RWPE1 (cell line): ENCODE results near the gene LRRIQ3.

ENCODE experiments used
- CTCF ChIA-PET: fragments of 350-600 bp; sonication (Branson Sonifier 250); formaldehyde crosslinking; extraction: SDS; loops from one replicate; lab custom pipeline; 2021; lab: Yijun Ruan, JAX
- POLR2A ChIA-PET: fragments of 400-600 bp; formaldehyde crosslinking; extraction: SDS; loops from one replicate; lab custom pipeline; 2020; ENCODE audit warnings: antibody characterized with exemption; ENCODE audit not compliant: low non-redundant PET; lab: Yijun Ruan, JAX
- DNase-seq: peaks from one replicate; pipeline ENCODE4 v3.0.0; 2012; ENCODE audit warnings: low spot score
- H3K27ac ChIP-seq: fragments of 450-650 bp; 2 replicates; pipeline ENCODE4 v1.5.1; 2017
- CTCF ChIP-seq: fragments of 450-650 bp; conservative IDR thresholded peaks from 2 replicates; pipeline ENCODE4 v1.5.1; 2017; ENCODE audit warnings: low read depth, mild to moderate bottlenecking

The LRRIQ3 gene

GRCh38 chr1:74197657-74198552 lies at the start of gene LRRIQ3, which contains the start of gene FPGT:
TSS of gene LRRIQ3 (minus strand) at chr1:74198176. CDS start at chr1:74183684, 14,492 bp downstream.
TSS of gene FPGT (plus strand) at chr1:74198242. CDS start at chr1:74198279, 37 bp downstream.
- ChIA-PET CTCF (interaction anchor here (0.6 to 0.7 kb wide), 2 partner anchors 14 to 1050 kb away, joined by 3 read pairs; no protein-coding TSS in a partner anchor), POLR2A (no interaction called here)
- DNase-seq, result peak; percentile 95
- TF ChIP-seq CTCF, result no peak
- peak within 1 kb of the TSS; percentile 78 for H3K27ac ChIP-seq

DNA sequence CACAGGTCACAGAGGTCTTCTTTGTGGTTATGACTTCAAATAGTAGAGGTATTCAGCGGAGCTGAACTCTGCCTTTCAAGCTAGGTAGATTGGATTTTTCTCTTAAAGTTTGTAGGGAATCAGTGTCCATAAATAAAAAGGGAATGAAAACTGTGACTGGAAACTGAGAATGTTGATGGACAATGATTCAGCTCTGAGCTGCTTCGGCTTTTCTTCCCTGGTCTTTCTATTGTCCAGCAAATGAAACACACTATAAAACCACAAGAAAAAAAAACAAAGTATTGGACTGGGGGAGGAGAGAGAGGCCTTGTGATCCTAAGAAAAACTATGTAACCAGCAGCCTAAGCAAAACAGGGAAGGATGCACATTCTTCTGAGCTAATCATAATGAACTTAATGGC lies 48.3 kb upstream of the LRRIQ3 start:
- POLR2A ChIA-PET, result no interaction called here
- DNase-seq, result no peak
- TF ChIP-seq CTCF, result no peak
- no peak overlapping the region for H3K27ac ChIP-seq
- CTCF ChIA-PET, result no interaction called here

GRCh38 chr1:74245168-74245772 lies 47.3 kb upstream of the LRRIQ3 start:
- DNase-seq, result no peak
- ChIA-PET CTCF (no interaction called here), POLR2A (no interaction called here)
- no peak for TF ChIP-seq CTCF
- H3K27ac ChIP-seq, result no peak overlapping the region

DNA sequence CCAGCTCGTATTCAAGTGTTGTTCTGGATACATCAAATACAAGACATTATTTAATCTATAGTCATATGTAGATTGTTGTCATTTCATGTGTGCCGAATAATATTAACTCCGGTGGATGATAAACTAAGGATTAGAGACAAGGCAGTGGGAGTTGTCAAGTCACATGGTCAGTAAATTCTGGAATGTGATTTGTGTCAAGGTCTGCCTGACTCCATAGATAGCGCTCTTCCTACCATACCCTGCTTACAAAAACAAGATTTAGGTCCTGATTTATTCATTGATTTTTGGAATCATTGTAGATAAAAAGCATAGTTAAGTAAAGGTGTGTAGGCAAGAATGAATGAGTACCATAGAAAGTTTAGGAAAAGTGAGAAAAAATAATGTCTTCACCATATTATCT lies 39.8 kb upstream of the LRRIQ3 start:
- POLR2A ChIA-PET, result no interaction called here
- no peak overlapping the region for H3K27ac ChIP-seq
- DNase-seq, result no peak
- CTCF ChIA-PET, result interaction anchor here (0.6 kb wide), 1 partner anchor 361 kb away, joined by 5 read pairs; no protein-coding TSS in a partner anchor
- no peak for TF ChIP-seq CTCF

DNA sequence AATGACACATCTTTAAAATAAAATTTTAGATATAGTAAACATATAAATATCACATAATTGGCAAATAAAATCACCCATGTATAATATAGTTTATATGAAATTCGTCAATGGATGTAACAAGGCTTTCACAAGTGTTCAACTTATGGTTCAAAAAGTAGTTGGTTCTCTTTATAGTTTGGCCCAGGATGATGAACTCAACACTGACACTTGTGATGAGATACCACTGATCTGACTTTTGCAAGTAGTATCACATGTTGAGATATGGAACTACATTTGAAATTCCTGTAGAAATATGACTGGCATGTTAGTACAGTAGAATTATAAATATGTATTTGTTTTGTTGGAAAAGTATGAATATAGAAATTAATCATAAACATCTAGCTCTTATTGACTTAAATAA lies 39.1 kb upstream of the LRRIQ3 start:
- DNase-seq, result no peak
- TF ChIP-seq CTCF, result no peak
- no peak overlapping the region for H3K27ac ChIP-seq
- CTCF ChIA-PET, result no interaction called here
- POLR2A ChIA-PET, result no interaction called here

GRCh38 chr1:74236440-74236839 lies 38.5 kb upstream of the LRRIQ3 start:
- no peak for DNase-seq
- TF ChIP-seq CTCF, result no peak
- no peak overlapping the region for H3K27ac ChIP-seq
- ChIA-PET POLR2A (no interaction called here), CTCF (no interaction called here)
